Measurements from ENCODE around the gene JPH4. TPM values are rescaled to one million over a fixed set of nuclear protein-coding genes. Genes with fewer than 3 reads are reported as not detected.
"Not testable (repeated sequence)": the region's sequence is repeated elsewhere in the genome, so short reads cannot be mapped to it uniquely, and the experiment has no call there.

Gene JPH4
- total RNA-seq, 1 experiment from 2014 or later, result not detected

DNA sequence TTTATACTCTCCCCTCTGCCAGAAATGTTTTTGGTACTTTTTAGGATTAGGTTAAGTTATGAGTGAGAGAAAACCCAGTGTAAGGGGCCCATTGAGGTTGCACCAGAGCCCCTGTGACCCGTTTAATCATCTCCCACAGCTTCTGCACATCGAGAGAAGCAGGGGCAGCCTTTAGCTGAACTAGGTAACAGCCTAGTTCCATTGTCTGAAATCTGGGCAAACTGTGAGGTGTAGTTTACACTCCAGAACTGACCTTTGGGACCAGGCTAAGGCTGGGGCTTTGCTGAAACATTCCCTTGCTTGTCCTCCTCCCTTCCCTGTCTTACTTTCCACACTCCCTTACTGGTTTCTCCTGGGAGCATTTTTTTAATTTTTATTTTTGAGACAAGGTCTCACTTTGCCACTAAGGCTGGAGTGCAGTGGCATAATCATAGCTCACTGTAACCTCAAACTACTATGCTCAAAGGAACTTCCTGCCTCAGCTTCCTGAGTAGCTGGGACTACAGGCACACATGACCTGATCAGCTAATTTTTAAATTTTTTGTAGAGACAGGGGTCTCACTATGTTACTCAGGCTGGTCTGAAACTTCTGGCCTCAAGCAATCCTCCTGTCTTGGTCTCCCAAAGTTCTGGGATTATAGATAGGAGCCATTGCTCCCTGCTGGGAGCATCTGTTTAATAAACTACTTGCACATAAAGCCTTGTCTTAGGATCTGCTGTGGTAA lies 31.7 kb upstream of the JPH4 start:
- in situ Hi-C loops (cut with HindIII; ENCODE audit: low pct_unique_long_range_greater_than_20kb, low sequenced_read_pairs), result no loop called here
- no peak for DNase-seq (ENCODE audit: low read depth)

DNA sequence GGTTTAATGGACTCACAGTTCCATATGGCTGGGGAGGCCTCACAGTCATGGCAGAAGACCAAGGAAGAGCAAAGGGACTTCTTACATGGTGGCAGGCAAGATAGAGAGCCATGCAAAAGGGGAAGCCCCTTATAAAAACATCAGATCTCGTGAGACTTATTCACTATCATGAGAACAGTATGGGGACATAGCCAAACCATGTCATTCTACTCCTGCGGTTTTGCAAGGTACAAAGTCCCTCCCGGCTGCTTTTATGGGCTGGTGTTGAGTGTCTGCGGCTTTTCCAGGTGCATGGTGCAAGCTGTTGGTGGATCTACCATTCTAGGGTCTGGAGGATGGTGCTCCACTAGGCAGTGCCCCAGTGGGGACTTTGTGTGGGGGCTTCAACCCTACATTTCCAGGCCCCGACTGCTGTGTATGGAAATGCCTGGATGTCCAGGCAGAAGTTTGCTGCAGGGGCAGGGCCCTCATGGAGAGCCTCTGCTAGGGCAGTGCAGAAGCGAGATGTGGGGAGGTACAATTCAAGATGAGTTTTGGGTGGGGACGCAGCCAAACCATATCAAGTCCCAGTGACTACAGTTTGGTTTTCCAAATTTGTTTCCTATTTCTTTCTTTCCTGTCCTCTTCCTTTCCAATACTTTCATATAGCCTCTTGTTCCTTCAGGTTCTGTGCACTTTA lies 31.0 kb upstream of the JPH4 start:
- DNase-seq (ENCODE audit: low read depth); in situ Hi-C loops (cut with HindIII; ENCODE audit: low pct_unique_long_range_greater_than_20kb, low sequenced_read_pairs): not testable (repeated sequence)

DNA sequence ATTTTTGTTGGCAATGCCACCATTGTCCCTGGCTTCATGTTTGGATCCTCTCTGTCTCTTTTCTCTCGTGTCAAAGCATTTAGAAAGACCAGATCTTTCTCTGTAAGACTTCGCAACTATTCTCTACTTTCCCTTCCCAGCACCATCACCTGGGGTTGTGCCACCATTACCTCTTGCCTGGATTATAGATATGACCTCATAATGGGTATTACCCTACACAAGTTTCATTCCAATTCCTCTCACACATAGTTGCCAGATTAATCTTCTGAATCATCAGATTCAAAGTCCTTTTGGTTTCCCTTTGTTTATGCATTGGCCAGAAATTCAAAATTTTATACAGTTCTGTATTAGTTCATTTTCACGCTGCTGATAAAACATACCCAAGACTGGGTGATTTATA lies 30.4 kb upstream of the JPH4 start:
- in situ Hi-C loops (cut with HindIII; ENCODE audit: low pct_unique_long_range_greater_than_20kb, low sequenced_read_pairs), result no loop called here
- DNase-seq (ENCODE audit: low read depth), result no peak

DNA sequence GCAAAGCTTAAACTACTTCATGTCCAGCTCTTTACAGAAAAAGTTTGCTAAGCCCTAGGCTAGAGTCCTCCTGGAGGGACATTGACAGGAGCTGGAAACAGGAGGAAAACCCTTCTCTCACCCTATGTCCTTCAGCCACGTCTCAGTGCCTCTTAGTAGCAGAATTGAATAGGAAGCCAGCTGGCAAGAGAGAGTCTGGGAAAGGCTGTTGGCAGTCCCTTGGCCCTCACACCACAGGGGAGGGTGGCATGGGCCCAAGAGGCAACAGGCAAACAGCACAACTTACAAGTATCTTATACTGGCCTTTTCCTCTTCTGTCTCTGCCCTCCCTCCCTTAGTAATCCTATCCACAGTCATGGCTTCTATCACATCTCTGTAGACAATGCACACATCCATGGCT lies 29.9 kb upstream of the JPH4 start:
- in situ Hi-C loops (cut with HindIII; ENCODE audit: low pct_unique_long_range_greater_than_20kb, low sequenced_read_pairs), result no loop called here
- DNase-seq (ENCODE audit: low read depth), result no peak

DNA sequence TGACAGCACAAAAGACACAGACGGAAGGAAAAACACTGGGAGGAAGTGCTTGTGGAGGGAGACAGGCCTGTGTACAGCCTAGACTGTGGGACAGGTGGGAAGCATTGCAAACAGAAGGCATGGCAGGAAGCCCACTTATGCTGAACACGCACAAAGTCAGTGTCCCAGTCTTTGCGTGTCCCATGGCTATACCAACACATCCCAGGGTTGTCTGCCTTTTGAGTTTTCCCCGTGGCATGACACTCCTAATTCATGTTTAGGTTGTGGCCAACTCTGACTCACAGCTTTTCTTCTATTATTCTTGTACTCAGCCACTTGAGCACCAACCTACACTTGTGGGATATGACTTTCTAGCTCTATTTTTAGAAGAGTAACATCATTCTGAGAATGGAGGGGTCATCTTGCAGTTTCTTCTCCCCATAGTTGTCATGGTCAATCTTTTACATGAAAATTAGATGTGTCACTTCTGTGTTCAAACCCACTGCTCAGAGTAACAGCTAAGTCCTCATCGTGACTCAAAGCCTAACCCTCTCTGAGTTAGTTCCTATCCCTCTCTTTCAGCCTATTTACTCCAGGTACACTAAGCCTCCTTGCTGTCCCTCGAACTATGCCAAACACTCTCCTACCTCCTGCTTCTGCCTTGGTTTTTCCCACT lies 27.5 kb upstream of the JPH4 start:
- no peak for DNase-seq (ENCODE audit: low read depth)
- in situ Hi-C loops (cut with HindIII; ENCODE audit: low pct_unique_long_range_greater_than_20kb, low sequenced_read_pairs), result no loop called here

DNA sequence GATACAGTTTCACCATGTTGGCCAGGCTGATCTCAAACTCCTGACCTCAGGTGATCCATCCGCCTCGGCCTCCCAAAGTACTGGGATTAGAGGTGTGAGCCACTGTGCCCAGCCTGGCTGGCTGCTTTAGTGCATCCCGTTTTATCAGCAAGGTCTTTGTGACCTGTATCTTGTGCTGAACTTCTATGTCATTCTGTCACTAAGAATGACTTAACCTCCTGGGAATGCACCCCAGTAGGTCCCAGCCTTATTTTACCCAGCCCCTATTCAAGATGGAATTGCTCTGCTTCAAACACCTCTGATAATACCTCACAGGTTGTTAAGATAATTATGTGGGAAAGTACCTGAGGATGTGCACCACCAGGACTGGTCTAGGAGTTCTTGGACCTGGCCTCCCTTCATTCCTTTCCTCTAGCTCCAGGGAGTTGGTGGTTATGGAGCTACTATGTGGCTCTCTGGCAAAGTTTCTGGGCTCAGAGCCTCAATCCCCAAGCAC lies 26.1 kb upstream of the JPH4 start:
- in situ Hi-C loops (cut with HindIII; ENCODE audit: low pct_unique_long_range_greater_than_20kb, low sequenced_read_pairs), result no loop called here
- DNase-seq (ENCODE audit: low read depth), result no peak

DNA sequence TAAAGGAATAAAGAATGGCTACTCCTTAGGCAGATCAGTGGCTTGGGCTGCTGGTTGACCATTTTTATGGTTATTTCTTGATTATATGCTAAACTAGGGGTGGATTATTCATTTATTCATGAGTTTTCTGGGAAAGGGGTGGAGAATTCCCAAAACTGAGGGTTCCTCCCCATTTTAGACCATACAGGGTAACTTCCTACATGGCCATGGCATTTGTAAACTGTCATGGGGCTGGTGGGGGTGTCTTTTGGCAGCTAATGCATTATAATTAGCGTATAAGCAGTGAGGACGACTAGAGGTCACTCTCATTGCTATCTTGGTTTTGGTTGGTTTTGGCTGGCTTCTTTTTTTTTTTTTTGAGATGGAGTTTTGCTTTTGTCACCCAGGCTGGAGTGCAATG lies 25.6 kb upstream of the JPH4 start:
- no peak for DNase-seq (ENCODE audit: low read depth)
- in situ Hi-C loops (cut with HindIII; ENCODE audit: low pct_unique_long_range_greater_than_20kb, low sequenced_read_pairs), result no loop called here

DNA sequence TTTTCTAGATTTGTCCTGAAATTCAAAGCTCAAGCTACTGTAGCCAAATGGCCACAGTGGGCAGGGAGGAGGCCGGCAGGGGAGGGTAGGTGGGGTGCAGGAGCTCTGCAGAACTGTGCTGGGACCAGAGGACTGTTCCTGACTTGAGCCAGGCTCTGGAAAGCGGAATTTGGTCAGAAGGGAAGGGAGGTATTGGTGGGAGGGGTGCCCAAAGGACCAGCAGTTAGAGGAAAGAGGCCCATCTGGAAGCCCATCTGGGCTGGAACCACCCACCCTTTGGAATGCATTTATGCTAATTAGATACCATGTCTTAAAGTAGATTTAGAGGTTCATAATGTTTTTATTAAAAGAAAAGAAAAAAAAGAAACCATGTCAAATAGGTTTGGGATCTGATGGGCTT lies 24.5 kb upstream of the JPH4 start:
- in situ Hi-C loops (cut with HindIII; ENCODE audit: low pct_unique_long_range_greater_than_20kb, low sequenced_read_pairs), result no loop called here
- DNase-seq (ENCODE audit: low read depth), result no peak

DNA sequence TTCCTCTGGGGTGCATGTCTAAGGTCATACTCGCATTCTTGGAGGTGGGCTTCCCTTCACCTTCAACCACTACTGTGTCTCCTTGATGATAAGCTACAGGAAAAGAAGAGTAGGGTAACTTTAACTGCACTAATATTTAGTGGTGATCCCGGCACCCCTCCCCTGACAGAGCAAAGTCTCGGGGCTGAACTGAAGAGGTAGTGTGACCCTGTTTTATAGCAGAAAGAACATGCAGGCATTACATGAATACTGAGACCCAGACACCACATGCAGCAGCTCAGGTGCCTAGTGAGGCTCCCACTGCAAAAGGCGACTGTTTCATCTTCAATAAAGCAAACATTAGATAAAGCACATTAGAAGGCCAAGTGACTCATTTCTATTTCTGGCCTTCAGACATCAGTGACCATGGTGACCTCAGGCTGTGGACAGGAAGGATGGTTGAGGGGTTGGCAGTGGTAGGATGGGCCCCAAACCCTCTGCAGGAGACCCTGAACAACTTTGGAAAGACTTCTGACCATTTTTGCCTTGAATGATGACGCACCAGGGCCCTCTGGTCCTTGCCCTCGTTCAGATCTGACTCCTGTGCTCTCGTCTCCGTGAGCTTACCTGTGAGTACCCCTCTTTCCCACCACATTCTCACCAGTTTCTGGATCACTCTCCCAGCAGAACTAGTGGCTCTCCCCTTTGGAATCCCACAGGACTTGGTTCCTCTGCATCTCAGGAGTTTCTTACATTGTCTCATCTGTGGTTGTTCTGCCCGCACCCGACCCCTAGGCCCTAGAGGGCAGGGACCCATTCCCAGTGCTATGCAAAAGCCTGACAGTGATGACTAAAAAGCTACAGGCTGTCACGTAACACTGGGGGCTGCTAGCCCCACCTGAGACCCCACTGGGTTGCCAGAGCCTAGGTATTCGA lies 23.8 kb upstream of the JPH4 start:
- DNase-seq (ENCODE audit: low read depth), result no peak

DNA sequence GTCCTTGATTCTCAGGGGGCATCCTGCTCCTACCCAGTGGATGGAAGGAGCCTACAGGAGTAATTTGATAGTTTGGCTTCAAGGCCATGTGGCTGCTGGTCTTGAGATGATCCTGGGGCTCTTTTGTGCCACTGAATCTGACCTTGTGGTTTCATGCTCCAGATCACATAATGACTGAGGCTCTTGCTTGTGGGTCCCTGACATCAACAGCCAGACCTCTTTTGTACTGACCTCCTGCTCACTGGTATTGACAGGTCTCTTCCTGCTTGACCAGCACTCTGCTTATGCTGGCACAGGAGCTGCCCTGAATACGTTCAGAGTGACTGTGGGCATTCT lies 23.2 kb upstream of the JPH4 start:
- in situ Hi-C loops (cut with HindIII; ENCODE audit: low pct_unique_long_range_greater_than_20kb, low sequenced_read_pairs), result no loop called here
- DNase-seq (ENCODE audit: low read depth), result no peak

More for the DNA sequence above, 23.8 kb upstream of the JPH4 start:
- in situ Hi-C loops (cut with HindIII; ENCODE audit: low pct_unique_long_range_greater_than_20kb, low sequenced_read_pairs), result no loop called here

DNA sequence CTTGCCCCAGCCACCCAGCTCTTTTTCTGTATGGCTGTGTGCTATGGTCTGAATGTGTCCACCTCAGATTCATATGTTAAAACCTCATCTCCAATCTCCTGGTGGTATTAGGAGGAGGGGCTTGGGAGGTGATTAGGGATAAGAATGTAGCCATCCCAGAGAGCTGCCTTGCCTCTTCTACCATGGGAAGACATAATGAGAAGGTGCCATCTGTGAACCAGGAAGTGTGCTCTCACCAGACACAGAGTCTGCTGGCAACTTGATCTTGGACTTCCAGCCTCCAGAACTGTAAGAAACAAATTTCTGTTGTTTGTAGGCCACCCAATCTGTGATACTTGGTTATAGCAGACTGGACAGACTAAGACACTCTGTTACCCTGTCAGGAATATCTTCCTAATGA lies 22.8 kb upstream of the JPH4 start:
- DNase-seq (ENCODE audit: low read depth), result no peak
- in situ Hi-C loops (cut with HindIII; ENCODE audit: low pct_unique_long_range_greater_than_20kb, low sequenced_read_pairs), result no loop called here

DNA sequence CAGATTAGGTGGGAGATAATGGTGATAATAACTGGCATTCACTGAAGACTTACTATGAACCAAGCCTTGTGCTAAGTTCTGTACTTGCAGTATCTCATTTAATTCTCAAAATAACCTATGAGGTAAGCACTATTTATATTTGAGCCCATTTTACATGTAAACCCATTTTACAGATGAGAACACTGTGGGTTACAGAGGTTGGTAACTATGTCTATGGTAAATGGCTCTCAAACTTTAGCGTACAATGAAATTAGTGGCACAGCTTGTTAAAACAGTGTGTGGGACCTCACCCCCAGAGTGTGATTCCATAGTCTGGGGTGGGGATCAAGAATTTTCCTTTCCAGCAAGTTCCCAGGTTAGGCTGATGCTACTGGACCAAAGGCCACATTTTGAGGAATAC lies 22.2 kb upstream of the JPH4 start:
- in situ Hi-C loops (cut with HindIII; ENCODE audit: low pct_unique_long_range_greater_than_20kb, low sequenced_read_pairs), result no loop called here
- no peak for DNase-seq (ENCODE audit: low read depth)

DNA sequence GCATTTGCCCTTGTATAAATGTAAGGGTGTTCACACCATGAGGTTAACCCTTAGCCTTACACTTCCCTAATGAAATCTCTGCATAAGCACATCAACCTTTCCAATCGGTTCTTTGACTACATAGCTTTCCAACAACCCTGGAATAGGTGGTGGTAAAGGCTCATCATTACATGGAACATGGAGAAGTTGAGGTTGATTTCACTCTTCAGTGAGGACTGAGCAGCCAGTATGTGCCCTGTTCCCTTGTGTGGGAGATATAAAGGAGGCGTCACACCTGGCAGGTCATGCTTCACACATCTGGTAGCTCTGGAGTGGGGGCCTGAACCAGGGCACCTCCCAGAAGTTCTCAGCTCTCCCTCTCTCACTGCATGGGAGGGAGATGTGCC lies 21.7 kb upstream of the JPH4 start:
- no peak for DNase-seq (ENCODE audit: low read depth)
- in situ Hi-C loops (cut with HindIII; ENCODE audit: low pct_unique_long_range_greater_than_20kb, low sequenced_read_pairs), result no loop called here

DNA sequence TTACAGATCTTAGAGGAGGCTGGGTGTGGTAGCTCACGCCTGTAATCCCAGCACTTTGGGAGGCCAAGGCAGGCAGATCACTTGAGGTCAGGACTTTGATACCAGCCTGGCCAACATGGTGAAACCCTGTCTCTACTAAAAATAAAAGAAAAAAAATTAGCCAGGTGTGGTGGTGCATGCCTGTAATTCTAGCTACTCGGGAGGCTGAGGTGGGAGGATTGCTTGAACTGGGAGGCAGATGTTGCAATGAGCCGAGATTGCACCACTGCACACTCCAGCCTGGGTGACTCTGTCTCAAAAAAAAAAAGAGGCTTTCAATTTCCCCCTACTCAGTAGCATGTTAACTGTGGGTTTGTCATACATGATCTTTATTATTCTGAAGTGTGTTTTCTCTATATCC lies 15.6 kb upstream of the JPH4 start:
- DNase-seq (ENCODE audit: low read depth); in situ Hi-C loops (cut with HindIII; ENCODE audit: low pct_unique_long_range_greater_than_20kb, low sequenced_read_pairs): not testable (repeated sequence)

DNA sequence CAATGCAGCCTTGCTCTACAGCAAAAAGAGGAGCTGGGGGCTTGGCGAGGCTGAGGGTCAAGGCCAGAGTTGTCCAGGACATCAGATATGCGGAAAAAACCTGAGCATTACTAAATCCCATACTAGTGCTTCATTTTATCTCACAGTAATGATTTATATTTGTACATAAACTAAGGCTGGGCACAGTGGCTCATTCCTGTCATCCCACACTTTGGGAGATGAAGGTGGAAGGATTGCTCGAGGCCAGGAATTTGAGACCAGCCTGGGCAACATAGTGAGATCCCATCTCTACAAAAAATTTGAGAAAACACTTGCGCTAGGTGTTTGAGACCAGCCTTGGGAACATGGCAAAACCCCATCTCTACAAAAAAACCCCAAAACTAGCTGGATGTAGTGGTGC lies 11.6 kb upstream of the JPH4 start:
- DNase-seq (ENCODE audit: low read depth), result no peak
- in situ Hi-C loops (cut with HindIII; ENCODE audit: low pct_unique_long_range_greater_than_20kb, low sequenced_read_pairs), result no loop called here

DNA sequence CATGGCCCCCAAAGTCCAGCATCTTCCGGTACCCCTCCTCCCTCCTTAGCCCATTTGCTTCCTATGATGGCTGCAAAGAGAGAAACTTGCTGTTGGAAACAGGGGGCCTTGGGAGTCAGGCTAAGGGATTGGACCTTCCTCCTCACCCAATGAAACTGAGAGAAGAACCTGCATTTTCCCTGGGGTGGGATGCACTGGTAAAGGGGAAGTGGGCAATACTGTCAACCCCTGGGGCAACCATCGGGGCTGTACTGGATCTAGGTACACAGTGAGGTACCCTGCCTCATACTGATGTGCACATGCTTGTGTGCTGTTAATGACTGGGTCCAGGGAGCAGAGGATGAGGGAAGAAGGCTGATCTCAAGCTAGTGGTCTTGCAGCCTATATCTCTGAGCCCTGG lies 11.0 kb upstream of the JPH4 start:
- DNase-seq (ENCODE audit: low read depth), result no peak
- in situ Hi-C loops (cut with HindIII; ENCODE audit: low pct_unique_long_range_greater_than_20kb, low sequenced_read_pairs), result no loop called here

DNA sequence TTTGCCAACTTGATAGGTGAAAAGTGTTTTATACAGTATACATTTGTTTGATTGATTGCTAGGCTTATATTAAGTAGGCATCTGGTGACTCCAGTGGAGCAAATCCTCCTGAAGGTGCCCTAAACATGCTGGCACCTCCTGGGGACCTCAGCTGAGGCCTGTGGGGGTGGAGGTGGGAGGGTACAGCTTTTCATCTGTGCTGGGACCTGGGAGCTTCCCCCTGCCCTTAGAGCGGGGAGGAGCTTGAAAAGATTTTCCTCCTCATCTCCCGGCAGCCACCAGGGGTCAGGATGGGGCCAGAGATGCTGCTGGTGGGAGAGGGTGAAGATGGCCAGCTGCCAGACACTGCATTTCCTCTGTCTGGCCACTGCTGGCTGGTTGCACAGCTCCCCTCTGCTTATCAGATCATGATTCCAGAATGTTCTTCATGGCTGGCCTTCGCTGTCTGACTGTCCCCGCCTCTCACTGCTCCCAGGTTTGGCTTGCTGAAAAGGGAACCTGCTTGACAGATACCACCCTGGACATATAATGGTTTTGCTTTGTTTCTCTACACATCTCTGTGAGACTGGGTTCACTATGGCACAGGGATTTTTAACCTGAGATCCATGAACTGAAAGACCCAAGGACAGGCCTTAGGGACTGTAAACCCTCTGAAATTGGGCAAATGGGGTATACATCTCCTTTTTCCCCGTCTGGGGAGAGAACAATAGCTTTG lies 10.5 kb upstream of the JPH4 start:
- in situ Hi-C loops (cut with HindIII; ENCODE audit: low pct_unique_long_range_greater_than_20kb, low sequenced_read_pairs), result no loop called here
- peak; percentile 77 for DNase-seq (ENCODE audit: low read depth)
